ENCODE measurements around the gene CNTRL.
"Not testable (repeated sequence)": the region's sequence is repeated elsewhere in the genome, so short reads cannot be mapped to it uniquely, and the experiment has no call there.

CNTRL gene

GRCh38 chr9:121071370-121071755 is 3.4 kb upstream of the CNTRL start:
- DNase-seq = no peak

- no peak for DNase-seq
These were observed 2.9 kb upstream of the CNTRL start for GRCh38 chr9:121071756-121072421.

GRCh38 chr9:121073038-121073437 is 1.7 kb upstream of the CNTRL start:
- DNase-seq = no peak

- DNase-seq = peak; percentile 39
These were observed 689 bp downstream of the CNTRL start for GRCh38 chr9:121075251-121076036.

GRCh38 chr9:121082075-121082474 is 7.3 kb downstream of the CNTRL start:
- DNase-seq = no peak

- DNase-seq = no peak
These were observed 10.9 kb downstream of the CNTRL start for GRCh38 chr9:121085661-121086060.

GRCh38 chr9:121088576-121088975 is 13.8 kb downstream of the CNTRL start:
- DNase-seq = no peak

GRCh38 chr9:121090743-121091142 is 16.0 kb downstream of the CNTRL start:
- DNase-seq = not testable (repeated sequence)

- DNase-seq = no peak
These were observed 20.3 kb downstream of the CNTRL start for GRCh38 chr9:121095057-121095456.

GRCh38 chr9:121098567-121099198 is 23.9 kb downstream of the CNTRL start:
- no peak for DNase-seq

GRCh38 chr9:121104054-121104453 is 29.3 kb downstream of the CNTRL start:
- not testable (repeated sequence) for DNase-seq

- DNase-seq = no peak
These were observed 30.8 kb downstream of the CNTRL start for GRCh38 chr9:121105531-121105930.

GRCh38 chr9:121107029-121107428 is 32.3 kb downstream of the CNTRL start:
- no peak for DNase-seq

GRCh38 chr9:121107881-121108280 is 33.1 kb downstream of the CNTRL start:
- no peak for DNase-seq

- no peak for DNase-seq
These were observed 40.7 kb downstream of the CNTRL start for GRCh38 chr9:121115466-121115865.

GRCh38 chr9:121118266-121118665 is 43.5 kb downstream of the CNTRL start:
- DNase-seq = no peak

GRCh38 chr9:121120386-121120785 is 45.6 kb downstream of the CNTRL start:
- no peak for DNase-seq

- DNase-seq = peak; percentile 86
These were observed 46.9 kb downstream of the CNTRL start for GRCh38 chr9:121121582-121122087.

- no peak for DNase-seq
These were observed 47.7 kb downstream of the CNTRL start for GRCh38 chr9:121122246-121123032.

GRCh38 chr9:121123816-121124535 is 49.2 kb downstream of the CNTRL start:
- DNase-seq = no peak

GRCh38 chr9:121125590-121125989 is 50.8 kb downstream of the CNTRL start:
- DNase-seq = no peak

GRCh38 chr9:121129384-121129783 is 54.6 kb downstream of the CNTRL start:
- not testable (repeated sequence) for DNase-seq
